HL-60 (cell line): Measurements from ENCODE around the gene DMD.

ENCODE experiments used
- DNase-seq, 2 experiments: peaks; one replicate each; pipeline ENCODE4 v3.0.0-alpha.2; 2010 to 2020; ENCODE audit warnings: low read depth in 1 of 2, low spot score in 1 of 2
- H3K27ac ChIP-seq: fragments of 250-450 bp; sonication (Bioruptor Pico); replicated peaks from 2 replicates; pipeline ENCODE4 v1.5.1; 2020; ENCODE audit warnings: mild to moderate bottlenecking, moderate library complexity
- H3K27me3 ChIP-seq: fragments of 250-450 bp; sonication (Bioruptor Pico); 2 replicates; pipeline ENCODE4 v1.5.1; 2021; ENCODE audit warnings: mild to moderate bottlenecking, moderate library complexity; ENCODE audit not compliant: insufficient read depth, poor library complexity, severe bottlenecking
- H3K4me3 ChIP-seq: replicated peaks from 2 replicates; pipeline ENCODE4 v1.5.1; 2011; ENCODE audit warnings: mild to moderate bottlenecking, control low read depth, low read length; ENCODE audit not compliant: insufficient read depth
- GABPA ChIP-seq: IDR thresholded peaks from 2 replicates; pipeline ENCODE4 v1.6.1; 2012; ENCODE audit warnings: low read depth
- POLR2AphosphoS5 ChIP-seq: IDR thresholded peaks from 2 replicates; pipeline ENCODE4 v1.6.1; 2012; ENCODE audit warnings: low read depth
- SPI1 ChIP-seq: IDR thresholded peaks from 2 replicates; pipeline ENCODE4 v1.6.1; 2012; ENCODE audit warnings: low read depth, mild to moderate bottlenecking, borderline replicate concordance
- TF ChIP-seq, protein P1 (sequence below): IDR thresholded peaks from 2 replicates; pipeline ENCODE4 v1.6.1; 2012; ENCODE audit warnings: low read depth; ENCODE audit not compliant: insufficient replicate concordance
- TF ChIP-seq, protein P2 (sequence below): IDR thresholded peaks from one replicate; pipeline ENCODE4 v1.5.1; 2011; ENCODE audit warnings: low read length, control low read depth, inconsistent platforms; ENCODE audit not compliant: insufficient read depth

Gene DMD

DNA sequence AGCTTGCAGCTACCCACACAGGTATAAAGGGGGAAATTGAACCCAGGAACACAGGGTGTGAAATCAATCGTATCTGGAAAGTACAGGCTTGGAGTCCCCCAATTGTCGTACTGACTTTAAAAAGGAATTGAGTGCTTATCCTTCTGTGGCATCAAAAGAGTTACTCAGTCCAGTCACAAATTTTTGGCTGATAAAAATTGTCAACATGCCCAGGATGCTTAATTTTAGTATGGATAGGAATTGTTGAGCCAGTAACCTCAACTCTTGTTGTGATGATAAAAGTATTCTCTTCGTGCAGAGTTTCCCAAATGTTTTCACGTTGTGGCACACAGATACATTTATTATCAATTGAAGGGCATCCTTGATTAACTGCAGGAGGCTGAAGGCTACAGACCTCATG, 2096.0 kb downstream of the DMD start:
- peaks cover 2% of the 10 kb centered on the region for H3K27me3 ChIP-seq
- DNase-seq = no peak
- no peak overlapping the region for H3K4me3 ChIP-seq
- H3K27ac ChIP-seq = no peak overlapping the region
- TF ChIP-seq GABPA (no peak), POLR2AphosphoS5 (no peak), SPI1 (no peak)
- TF ChIP-seq, protein P1, sequence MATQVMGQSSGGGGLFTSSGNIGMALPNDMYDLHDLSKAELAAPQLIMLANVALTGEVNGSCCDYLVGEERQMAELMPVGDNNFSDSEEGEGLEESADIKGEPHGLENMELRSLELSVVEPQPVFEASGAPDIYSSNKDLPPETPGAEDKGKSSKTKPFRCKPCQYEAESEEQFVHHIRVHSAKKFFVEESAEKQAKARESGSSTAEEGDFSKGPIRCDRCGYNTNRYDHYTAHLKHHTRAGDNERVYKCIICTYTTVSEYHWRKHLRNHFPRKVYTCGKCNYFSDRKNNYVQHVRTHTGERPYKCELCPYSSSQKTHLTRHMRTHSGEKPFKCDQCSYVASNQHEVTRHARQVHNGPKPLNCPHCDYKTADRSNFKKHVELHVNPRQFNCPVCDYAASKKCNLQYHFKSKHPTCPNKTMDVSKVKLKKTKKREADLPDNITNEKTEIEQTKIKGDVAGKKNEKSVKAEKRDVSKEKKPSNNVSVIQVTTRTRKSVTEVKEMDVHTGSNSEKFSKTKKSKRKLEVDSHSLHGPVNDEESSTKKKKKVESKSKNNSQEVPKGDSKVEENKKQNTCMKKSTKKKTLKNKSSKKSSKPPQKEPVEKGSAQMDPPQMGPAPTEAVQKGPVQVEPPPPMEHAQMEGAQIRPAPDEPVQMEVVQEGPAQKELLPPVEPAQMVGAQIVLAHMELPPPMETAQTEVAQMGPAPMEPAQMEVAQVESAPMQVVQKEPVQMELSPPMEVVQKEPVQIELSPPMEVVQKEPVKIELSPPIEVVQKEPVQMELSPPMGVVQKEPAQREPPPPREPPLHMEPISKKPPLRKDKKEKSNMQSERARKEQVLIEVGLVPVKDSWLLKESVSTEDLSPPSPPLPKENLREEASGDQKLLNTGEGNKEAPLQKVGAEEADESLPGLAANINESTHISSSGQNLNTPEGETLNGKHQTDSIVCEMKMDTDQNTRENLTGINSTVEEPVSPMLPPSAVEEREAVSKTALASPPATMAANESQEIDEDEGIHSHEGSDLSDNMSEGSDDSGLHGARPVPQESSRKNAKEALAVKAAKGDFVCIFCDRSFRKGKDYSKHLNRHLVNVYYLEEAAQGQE = no peak
- TF ChIP-seq, protein P2, sequence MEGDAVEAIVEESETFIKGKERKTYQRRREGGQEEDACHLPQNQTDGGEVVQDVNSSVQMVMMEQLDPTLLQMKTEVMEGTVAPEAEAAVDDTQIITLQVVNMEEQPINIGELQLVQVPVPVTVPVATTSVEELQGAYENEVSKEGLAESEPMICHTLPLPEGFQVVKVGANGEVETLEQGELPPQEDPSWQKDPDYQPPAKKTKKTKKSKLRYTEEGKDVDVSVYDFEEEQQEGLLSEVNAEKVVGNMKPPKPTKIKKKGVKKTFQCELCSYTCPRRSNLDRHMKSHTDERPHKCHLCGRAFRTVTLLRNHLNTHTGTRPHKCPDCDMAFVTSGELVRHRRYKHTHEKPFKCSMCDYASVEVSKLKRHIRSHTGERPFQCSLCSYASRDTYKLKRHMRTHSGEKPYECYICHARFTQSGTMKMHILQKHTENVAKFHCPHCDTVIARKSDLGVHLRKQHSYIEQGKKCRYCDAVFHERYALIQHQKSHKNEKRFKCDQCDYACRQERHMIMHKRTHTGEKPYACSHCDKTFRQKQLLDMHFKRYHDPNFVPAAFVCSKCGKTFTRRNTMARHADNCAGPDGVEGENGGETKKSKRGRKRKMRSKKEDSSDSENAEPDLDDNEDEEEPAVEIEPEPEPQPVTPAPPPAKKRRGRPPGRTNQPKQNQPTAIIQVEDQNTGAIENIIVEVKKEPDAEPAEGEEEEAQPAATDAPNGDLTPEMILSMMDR = no peak

DNA sequence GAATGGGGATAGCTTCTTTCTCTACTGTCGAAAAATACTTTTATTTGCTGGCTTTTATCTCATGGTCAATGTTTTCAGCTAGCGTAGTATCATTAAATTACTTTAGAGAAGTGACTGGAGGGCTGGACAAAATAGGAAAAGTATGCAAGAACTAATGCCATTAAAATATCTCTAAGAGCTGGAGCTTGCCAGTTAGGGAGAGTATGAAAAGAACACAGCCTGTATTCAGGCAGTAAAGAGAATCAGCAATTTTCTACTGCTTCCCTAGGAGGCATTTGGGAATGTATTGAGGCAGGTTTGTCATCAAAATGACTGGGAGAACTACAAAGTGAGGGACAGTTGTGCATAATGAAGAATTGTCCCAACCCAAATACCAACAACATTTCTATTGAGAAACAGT, 2096.5 kb downstream of the DMD start:
- Histone ChIP-seq H3K4me3 (no peak overlapping the region), H3K27ac (no peak overlapping the region), H3K27me3 (peaks cover 2% of the 10 kb centered on the region)
- DNase-seq = no peak
- TF ChIP-seq, protein P1 = no peak
- no peak for TF ChIP-seq SPI1
- no peak for TF ChIP-seq POLR2AphosphoS5
- no peak for TF ChIP-seq GABPA
- TF ChIP-seq, protein P2 = no peak

DNA sequence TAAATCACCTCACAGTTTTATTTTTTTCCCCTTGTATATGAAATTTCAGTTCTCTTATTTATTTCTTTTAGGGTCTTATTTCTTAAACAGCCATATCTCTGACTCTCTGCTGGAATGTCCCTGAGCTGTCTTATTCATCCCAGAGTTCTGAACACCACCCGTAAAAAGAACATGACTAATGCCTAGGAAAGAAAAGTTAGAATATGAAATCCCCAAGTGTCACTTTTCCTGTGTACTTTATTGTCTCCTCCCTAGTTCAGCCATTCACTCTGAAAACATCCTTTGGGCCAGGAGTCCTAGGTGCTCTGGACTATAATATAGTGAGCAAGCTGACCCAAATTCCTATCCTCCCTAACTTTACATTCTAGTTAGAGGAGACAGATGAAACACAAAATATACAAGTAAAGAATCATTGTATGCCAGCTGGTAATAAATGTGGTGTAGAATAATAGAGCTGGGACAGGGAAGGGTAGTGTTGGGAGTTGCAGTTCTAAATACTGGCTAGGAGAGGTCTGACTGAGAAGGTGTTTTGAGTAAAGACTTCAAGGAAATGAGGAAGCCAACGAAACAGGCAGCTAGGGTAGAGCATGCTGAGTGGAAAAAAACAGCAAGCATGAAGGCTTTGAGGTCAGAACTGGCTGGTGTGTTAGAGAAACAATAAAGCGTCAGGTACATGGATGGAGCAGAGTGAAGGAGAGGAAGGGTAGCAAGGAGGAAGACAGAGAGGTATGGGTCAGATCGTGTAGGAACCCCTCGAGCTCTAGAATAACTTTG, 2098.9 kb downstream of the DMD start:
- TF ChIP-seq GABPA (no peak), SPI1 (no peak), POLR2AphosphoS5 (no peak)
- TF ChIP-seq, protein P2 = no peak
- TF ChIP-seq, protein P1 = no peak
- Histone ChIP-seq H3K4me3 (no peak overlapping the region), H3K27me3 (peaks cover 2% of the 10 kb centered on the region), H3K27ac (no peak overlapping the region)
- DNase-seq = no peak
